GF-D8 (cell line): ENCODE results near the gene N4BP2L1.

Experiments used
- DNase-seq: peaks from one replicate; lab custom pipeline; 2025; lab: John Stamatoyannopoulos, UW

N4BP2L1 gene

GRCh38 chr13:32431361-32431760 lies 3.4 kb upstream of the N4BP2L1 start:
- DNase-seq, result no peak

- peak; percentile 89 for DNase-seq
Observed at GRCh38 chr13:32430018-32430747, 2.3 kb upstream of the N4BP2L1 start.

- DNase-seq, result no peak
Observed at GRCh38 chr13:32429433-32429909, 1.5 kb upstream of the N4BP2L1 start.

GRCh38 chr13:32428581-32429432 lies 877 bp upstream of the N4BP2L1 start:
- DNase-seq, result peak; percentile 80

GRCh38 chr13:32426990-32427851 lies 709 bp downstream of the N4BP2L1 start:
- DNase-seq, result peak; percentile 41

- peak; percentile 74 for DNase-seq
Observed at GRCh38 chr13:32426191-32426989, 1.5 kb downstream of the N4BP2L1 start.

- DNase-seq, result no peak
Observed at GRCh38 chr13:32425158-32425557, 2.8 kb downstream of the N4BP2L1 start.

GRCh38 chr13:32423592-32423991 lies 4.3 kb downstream of the N4BP2L1 start:
- peak; percentile 99 for DNase-seq

GRCh38 chr13:32419862-32420261 lies 8.1 kb downstream of the N4BP2L1 start:
- no peak for DNase-seq

- no peak for DNase-seq
Observed at GRCh38 chr13:32417995-32418394, 9.9 kb downstream of the N4BP2L1 start.

- DNase-seq, result no peak
Observed at GRCh38 chr13:32415019-32415418, 12.9 kb downstream of the N4BP2L1 start.

GRCh38 chr13:32414580-32414979 lies 13.3 kb downstream of the N4BP2L1 start:
- no peak for DNase-seq

GRCh38 chr13:32413284-32413683 lies 14.6 kb downstream of the N4BP2L1 start:
- no peak for DNase-seq

- DNase-seq, result no peak
Observed at GRCh38 chr13:32409561-32410421, 18.1 kb downstream of the N4BP2L1 start.

- DNase-seq, result no peak
Observed at GRCh38 chr13:32409001-32409313, 19.0 kb downstream of the N4BP2L1 start.

GRCh38 chr13:32408296-32409000 lies 19.5 kb downstream of the N4BP2L1 start:
- no peak for DNase-seq

- DNase-seq, result no peak
Observed at GRCh38 chr13:32407854-32408253, 20.1 kb downstream of the N4BP2L1 start.

GRCh38 chr13:32403108-32403507 lies 24.8 kb downstream of the N4BP2L1 start:
- no peak for DNase-seq

GRCh38 chr13:32391101-32391619 lies 36.8 kb downstream of the N4BP2L1 start:
- DNase-seq, result no peak

- no peak for DNase-seq
Observed at GRCh38 chr13:32390484-32390883, 37.4 kb downstream of the N4BP2L1 start.
